Raji (cell line): ENCODE measurements around the gene KCNMA1.

Source experiments
- POLR2A ChIP-seq: IDR thresholded peaks from 2 replicates; pipeline ENCODE4 v1.6.1; 2011; ENCODE audit warnings: low read depth, low read length, control low read depth; ENCODE audit not compliant: insufficient read depth

KCNMA1 gene

GRCh38 chr10:77497748-77498147, 139.9 kb downstream of the KCNMA1 start:
- no peak for TF ChIP-seq POLR2A

- TF ChIP-seq POLR2A = no peak
Measured at GRCh38 chr10:77496941-77497420, 140.6 kb downstream of the KCNMA1 start.

GRCh38 chr10:77494756-77495541, 142.7 kb downstream of the KCNMA1 start:
- no peak for TF ChIP-seq POLR2A

GRCh38 chr10:77494327-77494726, 143.3 kb downstream of the KCNMA1 start:
- no peak for TF ChIP-seq POLR2A

- no peak for TF ChIP-seq POLR2A
Measured at GRCh38 chr10:77493851-77494261, 143.8 kb downstream of the KCNMA1 start.

GRCh38 chr10:77493239-77493806, 144.3 kb downstream of the KCNMA1 start:
- no peak for TF ChIP-seq POLR2A

- TF ChIP-seq POLR2A = no peak
Measured at GRCh38 chr10:77492368-77492994, 145.1 kb downstream of the KCNMA1 start.

- TF ChIP-seq POLR2A = no peak
Measured at GRCh38 chr10:77490534-77491314, 146.9 kb downstream of the KCNMA1 start.

GRCh38 chr10:77486517-77486916, 151.1 kb downstream of the KCNMA1 start:
- no peak for TF ChIP-seq POLR2A

GRCh38 chr10:77485847-77486246, 151.8 kb downstream of the KCNMA1 start:
- TF ChIP-seq POLR2A = no peak

GRCh38 chr10:77482072-77482471, 155.5 kb downstream of the KCNMA1 start:
- TF ChIP-seq POLR2A = no peak

- TF ChIP-seq POLR2A = no peak
Measured at GRCh38 chr10:77479586-77479985, 158.0 kb downstream of the KCNMA1 start.

GRCh38 chr10:77478962-77479359, 158.6 kb downstream of the KCNMA1 start:
- TF ChIP-seq POLR2A = no peak

GRCh38 chr10:77478247-77478961, 159.2 kb downstream of the KCNMA1 start:
- no peak for TF ChIP-seq POLR2A

- TF ChIP-seq POLR2A = no peak
Measured at GRCh38 chr10:77475522-77475921, 162.1 kb downstream of the KCNMA1 start.

GRCh38 chr10:77474939-77475338, 162.7 kb downstream of the KCNMA1 start:
- TF ChIP-seq POLR2A = no peak
